Neuron (in vitro differentiated cells): ENCODE results near the gene TECPR1.

ENCODE experiments used
- H2AFZ ChIP-seq: one replicate; pipeline ENCODE4 v1.6.1; 2013; ENCODE audit warnings: low read depth, mild to moderate bottlenecking, inconsistent platforms, low read length, moderate library complexity
- H3K27me3 ChIP-seq: one replicate; pipeline ENCODE4 v1.6.1; 2013; ENCODE audit warnings: low read length; ENCODE audit not compliant: insufficient read depth
- H3K36me3 ChIP-seq: one replicate; pipeline ENCODE4 v1.6.1; 2013; ENCODE audit warnings: low read length; ENCODE audit not compliant: insufficient read depth
- H3K4me1 ChIP-seq: one replicate; pipeline ENCODE4 v1.6.1; 2013; ENCODE audit warnings: low read length; ENCODE audit not compliant: insufficient read depth
- H3K4me3 ChIP-seq: 2 replicates; pipeline ENCODE4 v1.5.1; 2013; ENCODE audit warnings: mild to moderate bottlenecking, low read length, moderate library complexity
- H3K9me3 ChIP-seq: one replicate; pipeline ENCODE4 v1.6.1; 2013; ENCODE audit warnings: low read length

The TECPR1 gene

GRCh38 chr7:98168904-98169621 lies 83.0 kb downstream of the TECPR1 start:
- no peaks in the 10 kb centered on the region for H3K27me3 ChIP-seq
- H3K36me3 ChIP-seq: peaks cover 5% of the 10 kb centered on the region
- H2AFZ ChIP-seq: no peak overlapping the region
- H3K4me1 ChIP-seq: peaks cover 9% of the 10 kb centered on the region
- H3K9me3 ChIP-seq: no peaks in the 10 kb centered on the region
- H3K4me3 ChIP-seq: no peak overlapping the region

- Histone ChIP-seq H3K4me3 (no peak overlapping the region), H3K9me3 (no peaks in the 10 kb centered on the region), H3K36me3 (peaks cover 5% of the 10 kb centered on the region), H2AFZ (no peak overlapping the region), H3K4me1 (peaks cover 12% of the 10 kb centered on the region), H3K27me3 (no peaks in the 10 kb centered on the region)
Measured at GRCh38 chr7:98168181-98168903, 83.7 kb downstream of the TECPR1 start.

- H3K4me1 ChIP-seq: peaks cover 12% of the 10 kb centered on the region
- peaks cover 5% of the 10 kb centered on the region for H3K36me3 ChIP-seq
- no peaks in the 10 kb centered on the region for H3K27me3 ChIP-seq
- no peak overlapping the region for H2AFZ ChIP-seq
- no peaks in the 10 kb centered on the region for H3K9me3 ChIP-seq
- H3K4me3 ChIP-seq: no peak overlapping the region
Measured at GRCh38 chr7:98167653-98168052, 84.4 kb downstream of the TECPR1 start.

GRCh38 chr7:98166668-98166970 lies 85.4 kb downstream of the TECPR1 start:
- Histone ChIP-seq H3K4me1 (peaks cover 12% of the 10 kb centered on the region), H2AFZ (no peak overlapping the region), H3K27me3 (no peaks in the 10 kb centered on the region), H3K9me3 (no peaks in the 10 kb centered on the region), H3K4me3 (no peak overlapping the region), H3K36me3 (no peaks in the 10 kb centered on the region)

GRCh38 chr7:98165827-98166667 lies 86.0 kb downstream of the TECPR1 start:
- no peak overlapping the region for H2AFZ ChIP-seq
- peaks cover 8% of the 10 kb centered on the region for H3K4me1 ChIP-seq
- H3K4me3 ChIP-seq: no peak overlapping the region
- no peaks in the 10 kb centered on the region for H3K27me3 ChIP-seq
- no peaks in the 10 kb centered on the region for H3K36me3 ChIP-seq
- no peaks in the 10 kb centered on the region for H3K9me3 ChIP-seq
